HepG2 (cell line): ENCODE measurements around the gene ZFAND3. TPM values are rescaled to one million over a fixed set of nuclear protein-coding genes. Genes with fewer than 3 reads are reported as not detected.

Experiments used
- ATAC-seq: fragments of 200-7000 bp; cut with Tn5 transposase; 3 replicates; pipeline ENCODE4 v1.9.1; 2020; ENCODE audit warnings: mild to moderate bottlenecking, moderate library complexity
- BruUV-seq: library from RNA; stranded (reverse); fragments of 400-500 nt; replicated peaks from 2 replicates; lab custom pipeline; 2021; lab: Mats Ljungman, UMichigan
- CTCF ChIA-PET: fragments of 300-600 bp; formaldehyde crosslinking; extraction: SDS; loops from one replicate; lab custom pipeline; 2021; ENCODE audit warnings: low total read pairs, inconsistent platforms, low intra/inter-chr PET ratio; lab: Yijun Ruan, JAX
- POLR2A ChIA-PET: fragments of 350-600 bp; sonication (Branson Sonifier 250); formaldehyde crosslinking; loops from one replicate; lab custom pipeline; 2020; ENCODE audit warnings: antibody characterized with exemption, inconsistent platforms; lab: Yijun Ruan, JAX
- DNase-seq: peaks from one replicate; pipeline ENCODE4 v3.0.0-alpha.2; 2015; ENCODE audit warnings: low spot score
- FAIRE-seq: peaks from 3 replicates; lab custom pipeline; 2011; peaks lifted over from hg19 to GRCh38; lab: Jason Lieb, UNC
- H2AFZ ChIP-seq: one replicate; pipeline ENCODE4 v1.6.1; 2011; ENCODE audit warnings: low read length, inconsistent platforms
- H3K27ac ChIP-seq: fragments of 300-600 bp; 3 replicates; pipeline ENCODE4 v1.8.0; 2011; ENCODE audit warnings: mixed run types, mild to moderate bottlenecking, mixed read lengths, low read length, inconsistent platforms; ENCODE audit not compliant: insufficient read depth; ENCODE audit errors: extremely low read length
- H3K27me3 ChIP-seq, 2 experiments: fragments of 200-600 bp in 1 of 2; 2 replicates in 1 of 2; 3 replicates in 1 of 2; pipeline versions ENCODE4 v1.6.0 to v1.8.0; 2011; ENCODE audit warnings: low read length in 2 of 2, mild to moderate bottlenecking in 2 of 2, moderate library complexity in 2 of 2, inconsistent platforms in 1 of 2; ENCODE audit not compliant: insufficient read depth in 2 of 2, control insufficient read depth in 1 of 2
- H3K36me3 ChIP-seq, 2 experiments: fragments of 200-600 bp in 1 of 2; replicated peaks in 1 of 2; 2 replicates in 1 of 2; 3 replicates in 1 of 2; pipeline versions ENCODE4 v1.5.1 to v1.8.0; 2011; ENCODE audit warnings: low read length in 2 of 2, inconsistent platforms in 1 of 2; ENCODE audit not compliant: insufficient read depth in 2 of 2, control insufficient read depth in 1 of 2
- H3K4me1 ChIP-seq: 2 replicates; pipeline ENCODE4 v1.5.1; 2012; ENCODE audit warnings: low read length, inconsistent platforms; ENCODE audit not compliant: insufficient read depth
- H3K4me2 ChIP-seq: 2 replicates; pipeline ENCODE4 v1.6.0; 2011; ENCODE audit warnings: low read depth, low read length, inconsistent platforms
- H3K4me3 ChIP-seq, 3 experiments: fragments of 200-600 bp in 1 of 3; sonication (generic), shearing (Covaris generic) in 1 of 3; replicated peaks in 1 of 3; 2 replicates each; pipeline ENCODE4 v1.5.1; 2011 to 2016; ENCODE audit warnings: low read length in 3 of 3, inconsistent platforms in 2 of 3, low read depth in 2 of 3, mild to moderate bottlenecking in 2 of 3, control low read depth in 1 of 3, mixed read lengths in 1 of 3; ENCODE audit not compliant: insufficient read depth in 1 of 3
- H3K79me2 ChIP-seq: one replicate; pipeline ENCODE4 v1.6.1; 2011; ENCODE audit warnings: low read length, inconsistent platforms; ENCODE audit not compliant: insufficient read depth
- H3K9ac ChIP-seq: 2 replicates; pipeline ENCODE4 v1.6.0; 2011; ENCODE audit warnings: mild to moderate bottlenecking, low read depth, low read length, inconsistent platforms; ENCODE audit not compliant: insufficient read depth
- H3K9me3 ChIP-seq: 2 replicates; pipeline ENCODE4 v1.5.1; 2012; ENCODE audit warnings: mild to moderate bottlenecking, low read length
- H4K20me1 ChIP-seq: 2 replicates; pipeline ENCODE4 v1.6.0; 2011; ENCODE audit warnings: inconsistent platforms, mild to moderate bottlenecking, low read length, moderate library complexity; ENCODE audit not compliant: insufficient read depth
- GLI4 ChIP-seq: sonication (generic); formaldehyde crosslinking; IDR thresholded peaks from 2 replicates; pipeline ENCODE4 v1.5.1; 2020; ENCODE audit warnings: missing genetic modification reagents, mild to moderate bottlenecking, moderate library complexity, borderline replicate concordance
- KLF6 ChIP-seq: IDR thresholded peaks from 2 replicates; pipeline ENCODE4 v1.8.0; 2016; ENCODE audit warnings: missing biosample characterization, missing genetic modification reagents
- MTF2 ChIP-seq: sonication (generic); formaldehyde crosslinking; IDR thresholded peaks from 2 replicates; pipeline ENCODE4 v1.5.0; 2020; ENCODE audit warnings: missing genetic modification reagents, borderline replicate concordance
- NONO ChIP-seq, 2 experiments: fragments of 450-650 bp in 1 of 2; sonication (generic) in 1 of 2; formaldehyde crosslinking in 1 of 2; IDR thresholded peaks in 1 of 2; conservative IDR thresholded peaks in 1 of 2; 2 replicates each; pipeline versions ENCODE4 v1.6.1 to v1.8.0; 2017 to 2022; ENCODE audit warnings: mild to moderate bottlenecking in 1 of 2, missing genetic modification reagents in 1 of 2, moderate library complexity in 1 of 2
- NR2F1 ChIP-seq, 2 experiments: fragments of 450-650 bp in 1 of 2; formaldehyde crosslinking in 1 of 2; IDR thresholded peaks; 2 replicates each; pipeline versions ENCODE4 v1.5.0 to v1.6.1; 2016 to 2020; ENCODE audit warnings: mild to moderate bottlenecking in 1 of 2, missing compliant biosample characterization in 1 of 2, missing genetic modification reagents in 1 of 2, moderate library complexity in 1 of 2
- NR2F6 ChIP-seq, 2 experiments: IDR thresholded peaks; 2 replicates each; pipeline ENCODE4 v1.6.1; 2016; ENCODE audit warnings: antibody characterized with exemption in 1 of 2, mild to moderate bottlenecking in 1 of 2
- NR3C1 ChIP-seq: sonication (generic); formaldehyde crosslinking; IDR thresholded peaks from 2 replicates; pipeline ENCODE4 v1.4.0; 2020; ENCODE audit warnings: missing genetic modification reagents
- RELA ChIP-seq: sonication (generic); formaldehyde crosslinking; IDR thresholded peaks from 2 replicates; pipeline ENCODE4 v1.4.0; 2020; ENCODE audit warnings: missing genetic modification reagents
- SAP130 ChIP-seq: IDR thresholded peaks from 2 replicates; pipeline ENCODE4 v1.6.1; 2016; ENCODE audit warnings: low read depth
- SP5 ChIP-seq: IDR thresholded peaks from 2 replicates; pipeline ENCODE4 v1.6.1; 2016; ENCODE audit warnings: low read depth, borderline replicate concordance
- ZMYM3 ChIP-seq: sonication (generic); formaldehyde crosslinking; IDR thresholded peaks from 2 replicates; pipeline ENCODE4 v1.5.1; 2020; ENCODE audit warnings: mild to moderate bottlenecking, missing genetic modification reagents
- ZNF383 ChIP-seq: sonication (generic); formaldehyde crosslinking; IDR thresholded peaks from 2 replicates; pipeline ENCODE4 v1.4.0; 2020; ENCODE audit warnings: missing genetic modification reagents, mild to moderate bottlenecking, borderline replicate concordance
- ZNF430 ChIP-seq: sonication (generic); formaldehyde crosslinking; IDR thresholded peaks from 2 replicates; pipeline ENCODE4 v1.9.0; 2021; ENCODE audit warnings: mild to moderate bottlenecking, missing genetic modification reagents
- ZNF441 ChIP-seq: sonication (generic); formaldehyde crosslinking; IDR thresholded peaks from 2 replicates; pipeline ENCODE4 v1.7.0; 2021; ENCODE audit warnings: missing genetic modification reagents, borderline replicate concordance
- ZNF543 ChIP-seq: sonication (generic); formaldehyde crosslinking; IDR thresholded peaks from 2 replicates; pipeline ENCODE4 v1.4.0; 2020; ENCODE audit warnings: mild to moderate bottlenecking, missing genetic modification reagents
- ZNF547 ChIP-seq: sonication (generic); formaldehyde crosslinking; IDR thresholded peaks from 2 replicates; pipeline ENCODE4 v1.5.1; 2020; ENCODE audit warnings: mild to moderate bottlenecking, missing genetic modification reagents
- ZNF709 ChIP-seq: sonication (generic); formaldehyde crosslinking; IDR thresholded peaks from 2 replicates; pipeline ENCODE4 v1.5.0; 2020; ENCODE audit warnings: mild to moderate bottlenecking, missing genetic modification reagents
- ZNF891 ChIP-seq: sonication (generic); formaldehyde crosslinking; IDR thresholded peaks from 2 replicates; pipeline ENCODE4 v1.5.0; 2020; ENCODE audit warnings: mild to moderate bottlenecking, missing genetic modification reagents
- WGBS: methylation state at CpG from one replicate; pipeline ENCODE4 v1.1.6; 2017; ENCODE audit warnings: low lambda C conversion rate; 5-methylcytosine and 5-hydroxymethylcytosine counted together
- in situ Hi-C: cut with HindIII; loops from 2 replicates; pipeline ENCODE4 v1.10.0; 2017; ENCODE audit warnings: low pct_unique_long_range_greater_than_20kb; ENCODE audit not compliant: extremely low pct_ligation_motif_present
- intact Hi-C: fragments of 100-400 bp; cut with micrococcal nuclease; formaldehyde crosslinking; loops from one replicate; pipeline ENCODE4 v1.10.0; 2022; ENCODE audit not compliant: unreplicated experiment
- polyA plus RNA-seq, 8 experiments: library from polyadenylated mRNA; depleted of rRNA in 3 of 8; stranded (reverse) in 7 of 8; unstranded in 1 of 8; fragments of >200 nt; fragmentation: Illumina TruSeq in 4 of 8; extraction: Trizol in 4 of 8; gene quantifications; 2 replicates each; pipeline versions ENCODE4 v1.2.1 to v1.2.3, GENCODE V29; 2011 to 2016; ENCODE audit warnings: low read depth in 4 of 8, missing spikeins in 1 of 8, mixed read lengths in 1 of 8; ENCODE audit not compliant: insufficient read depth in 1 of 8
- total RNA-seq, 5 experiments: library from RNA; depleted of rRNA; stranded (reverse); fragments of >200 nt; fragmentation: Illumina TruSeq; extraction: Trizol; gene quantifications; 2 replicates each; pipeline ENCODE4 v1.2.3, GENCODE V29; 2016; ENCODE audit warnings: low read depth in 1 of 5
- TF ChIP-seq, protein P1 (sequence below): sonication (generic); formaldehyde crosslinking; IDR thresholded peaks from 2 replicates; pipeline ENCODE4 v1.8.1; 2023; ENCODE audit warnings: mild to moderate bottlenecking, moderate library complexity, missing genetic modification reagents
- TF ChIP-seq, protein P2 (sequence below): sonication (generic); formaldehyde crosslinking; IDR thresholded peaks from 2 replicates; pipeline ENCODE4 v1.4.0; 2020; ENCODE audit warnings: missing genetic modification reagents

Gene ZFAND3
- total and polyA plus RNA-seq, 2 of the 13 experiments (the other 11 are each of a cell fraction or from before 2014, with no cell fraction given) = 16.4 to 17.1 TPM

- Histone ChIP-seq H3K4me2 (peak overlapping the region; percentile 27), H4K20me1 (peaks cover 15% of the 10 kb centered on the region), H3K9ac (no peak overlapping the region), H3K36me3 (no peaks in the 10 kb centered on the region), H2AFZ (no peak overlapping the region), H3K27me3 (no peaks in the 10 kb centered on the region), H3K27ac (peak overlapping the region; percentile 47), H3K79me2 (peaks cover 34% of the 10 kb centered on the region), H3K4me1 (peaks cover 39% of the 10 kb centered on the region), H3K4me3 (no peak overlapping the region; a peak in 2 of 6 replicates), H3K9me3 (no peaks in the 10 kb centered on the region)
- CTCF ChIA-PET = no interaction called here
- in situ Hi-C loops = no loop called here
- POLR2A ChIA-PET = interaction anchor here (1.4 kb wide), 1 partner anchor 170 kb away, joined by 6 read pairs; no protein-coding TSS in a partner anchor
- intact Hi-C loops = no loop called here
- FAIRE-seq (peak; percentile 40), ATAC-seq (peak; percentile 92), DNase-seq (peak; percentile 81)
- no TSS peak for BruUV-seq
- WGBS = 37% methylated on average over 2 of the region's 2 CpGs
- TF ChIP-seq ZNF543 = no peak
- no peak for TF ChIP-seq ZNF891 (CRISPR knock-in tag)
- no peak for TF ChIP-seq ZNF709
- TF ChIP-seq, protein P1, sequence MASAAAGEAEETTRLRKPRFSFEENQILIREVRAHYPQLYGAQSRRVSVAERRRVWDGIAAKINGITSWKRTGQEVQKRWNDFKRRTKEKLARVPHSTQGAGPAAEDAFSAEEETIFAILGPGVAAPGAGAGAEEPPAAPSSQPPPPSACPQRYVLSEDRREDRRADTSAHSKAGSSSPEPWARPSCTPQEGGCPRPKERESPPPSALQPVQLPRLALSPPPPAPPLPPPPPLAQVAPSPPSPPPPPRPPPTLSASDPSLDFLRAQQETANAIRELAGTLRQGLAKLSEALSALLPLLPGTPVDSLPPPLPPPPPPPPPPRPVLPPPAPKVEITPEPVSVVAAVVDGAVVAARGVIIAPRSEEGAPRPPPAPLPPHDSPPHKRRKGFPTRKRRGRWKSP (CRISPR knock-in tag) = no peak
- TF ChIP-seq ZNF547 (CRISPR knock-in tag) = no peak
- TF ChIP-seq KLF6 = no peak
- TF ChIP-seq, protein P2, sequence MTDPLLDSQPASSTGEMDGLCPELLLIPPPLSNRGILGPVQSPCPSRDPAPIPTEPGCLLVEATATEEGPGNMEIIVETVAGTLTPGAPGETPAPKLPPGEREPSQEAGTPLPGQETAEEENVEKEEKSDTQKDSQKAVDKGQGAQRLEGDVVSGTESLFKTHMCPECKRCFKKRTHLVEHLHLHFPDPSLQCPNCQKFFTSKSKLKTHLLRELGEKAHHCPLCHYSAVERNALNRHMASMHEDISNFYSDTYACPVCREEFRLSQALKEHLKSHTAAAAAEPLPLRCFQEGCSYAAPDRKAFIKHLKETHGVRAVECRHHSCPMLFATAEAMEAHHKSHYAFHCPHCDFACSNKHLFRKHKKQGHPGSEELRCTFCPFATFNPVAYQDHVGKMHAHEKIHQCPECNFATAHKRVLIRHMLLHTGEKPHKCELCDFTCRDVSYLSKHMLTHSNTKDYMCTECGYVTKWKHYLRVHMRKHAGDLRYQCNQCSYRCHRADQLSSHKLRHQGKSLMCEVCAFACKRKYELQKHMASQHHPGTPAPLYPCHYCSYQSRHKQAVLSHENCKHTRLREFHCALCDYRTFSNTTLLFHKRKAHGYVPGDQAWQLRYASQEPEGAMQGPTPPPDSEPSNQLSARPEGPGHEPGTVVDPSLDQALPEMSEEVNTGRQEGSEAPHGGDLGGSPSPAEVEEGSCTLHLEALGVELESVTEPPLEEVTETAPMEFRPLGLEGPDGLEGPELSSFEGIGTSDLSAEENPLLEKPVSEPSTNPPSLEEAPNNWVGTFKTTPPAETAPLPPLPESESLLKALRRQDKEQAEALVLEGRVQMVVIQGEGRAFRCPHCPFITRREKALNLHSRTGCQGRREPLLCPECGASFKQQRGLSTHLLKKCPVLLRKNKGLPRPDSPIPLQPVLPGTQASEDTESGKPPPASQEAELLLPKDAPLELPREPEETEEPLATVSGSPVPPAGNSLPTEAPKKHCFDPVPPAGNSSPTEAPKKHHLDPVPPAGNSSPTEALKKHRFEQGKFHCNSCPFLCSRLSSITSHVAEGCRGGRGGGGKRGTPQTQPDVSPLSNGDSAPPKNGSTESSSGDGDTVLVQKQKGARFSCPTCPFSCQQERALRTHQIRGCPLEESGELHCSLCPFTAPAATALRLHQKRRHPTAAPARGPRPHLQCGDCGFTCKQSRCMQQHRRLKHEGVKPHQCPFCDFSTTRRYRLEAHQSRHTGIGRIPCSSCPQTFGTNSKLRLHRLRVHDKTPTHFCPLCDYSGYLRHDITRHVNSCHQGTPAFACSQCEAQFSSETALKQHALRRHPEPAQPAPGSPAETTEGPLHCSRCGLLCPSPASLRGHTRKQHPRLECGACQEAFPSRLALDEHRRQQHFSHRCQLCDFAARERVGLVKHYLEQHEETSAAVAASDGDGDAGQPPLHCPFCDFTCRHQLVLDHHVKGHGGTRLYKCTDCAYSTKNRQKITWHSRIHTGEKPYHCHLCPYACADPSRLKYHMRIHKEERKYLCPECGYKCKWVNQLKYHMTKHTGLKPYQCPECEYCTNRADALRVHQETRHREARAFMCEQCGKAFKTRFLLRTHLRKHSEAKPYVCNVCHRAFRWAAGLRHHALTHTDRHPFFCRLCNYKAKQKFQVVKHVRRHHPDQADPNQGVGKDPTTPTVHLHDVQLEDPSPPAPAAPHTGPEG (CRISPR knock-in tag) = no peak
- TF ChIP-seq SAP130 = peak; percentile 56; the same call in 1 of the 2 replicates
- no peak for TF ChIP-seq ZNF441 (CRISPR knock-in tag)
- TF ChIP-seq ZNF430 (CRISPR knock-in tag) = no peak
- no peak for TF ChIP-seq MTF2 (CRISPR knock-in tag)
- no peak for TF ChIP-seq GLI4 (CRISPR knock-in tag)
- no peak for TF ChIP-seq NR3C1
- no peak for TF ChIP-seq ZMYM3 (CRISPR knock-in tag)
- no peak for TF ChIP-seq SP5 (CRISPR knock-in tag)
- TF ChIP-seq NR2F1 (CRISPR knock-in tag; IDR thresholded peaks at IDR 0.05) = peak; percentile 23 to 60; a peak in 2 of 4 replicates
- no peak for TF ChIP-seq NONO (IDR thresholded peaks at IDR 0.05)
- no peak for TF ChIP-seq NONO (CRISPR knock-in tag; conservative IDR thresholded peaks at IDR 0.05)
- no peak for TF ChIP-seq ZNF383
- no peak for TF ChIP-seq RELA (CRISPR knock-in tag)
- TF ChIP-seq NR2F6 (IDR thresholded peaks at IDR 0.05) = peak; percentile 62; the same call in 1 of the 2 replicates
- peak; percentile 76 for TF ChIP-seq NR2F6 (CRISPR knock-in tag; IDR thresholded peaks at IDR 0.05)
Measured at GRCh38 chr6:37988127-37988526, 168.6 kb downstream of the ZFAND3 start.
